Hematopoietic multipotent progenitor cell treated with erythropoietin and hydrocortisone succinate and interleukin-3 and kit ligand, for 17 days (in vitro differentiated cells): ENCODE data around the gene EIF2B2.
A peak's percentile ranks its signal among the peaks of the same experiment; 100 is the strongest.
"Not testable (repeated sequence)": the region's sequence is repeated elsewhere in the genome, so short reads cannot be mapped to it uniquely, and the experiment has no call there.

Experiments
- DNase-seq: peaks from one replicate; pipeline ENCODE4 v3.0.0-alpha.2; 2015; ENCODE audit warnings: low spot score

The EIF2B2 gene

DNA sequence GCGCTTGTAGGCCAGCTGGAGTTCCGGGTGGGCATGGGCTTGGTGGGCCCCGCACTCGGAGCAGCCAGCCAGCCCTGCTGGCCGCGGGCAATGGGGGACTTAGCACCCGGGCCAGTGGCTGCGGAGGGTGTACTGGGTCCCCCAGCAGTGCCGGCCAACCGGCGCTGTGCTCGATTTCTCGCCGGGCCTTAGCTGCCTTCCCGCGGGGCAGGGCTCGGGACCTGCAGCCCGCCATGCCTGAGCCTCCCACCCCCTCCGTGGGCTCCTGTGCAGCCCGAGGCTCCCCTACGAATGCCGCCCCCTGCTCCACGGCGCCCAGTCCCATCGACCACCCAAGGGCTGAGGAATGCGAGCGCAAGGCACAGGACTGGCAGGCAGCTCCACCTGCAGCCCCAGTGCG, 8.5 kb upstream of the EIF2B2 start:
- not testable (repeated sequence) for DNase-seq

- DNase-seq: not testable (repeated sequence)
These were observed 6.9 kb upstream of the EIF2B2 start for GRCh38 chr14:74995781-74996180.

- no peak for DNase-seq
These were observed 1.5 kb upstream of the EIF2B2 start for GRCh38 chr14:75001261-75001660.

GRCh38 chr14:75001899-75002298, 822 bp upstream of the EIF2B2 start:
- no peak for DNase-seq

GRCh38 chr14:75003250-75004027, 718 bp downstream of the EIF2B2 start:
- DNase-seq: peak; percentile 16

- DNase-seq: no peak
These were observed 2.6 kb downstream of the EIF2B2 start for GRCh38 chr14:75005357-75005756.

DNA sequence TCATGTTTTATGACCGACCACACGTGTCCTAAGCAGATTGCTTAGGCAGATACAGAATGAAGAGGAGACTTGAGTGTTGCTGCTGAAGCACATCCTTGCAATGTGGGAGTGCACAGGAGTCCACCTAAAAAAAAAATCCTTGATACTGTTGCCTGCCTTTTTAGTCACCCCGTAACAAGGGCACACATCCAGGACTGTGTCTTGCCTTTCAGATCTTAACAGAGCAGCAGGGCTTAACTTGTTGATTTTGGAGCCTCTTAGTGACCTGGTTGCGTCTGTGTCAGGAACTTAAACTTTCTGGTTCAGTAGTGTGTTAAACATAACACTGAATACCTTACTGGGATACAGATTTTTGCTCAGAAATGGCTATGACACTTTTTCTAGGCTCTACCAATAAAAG, 6.5 kb downstream of the EIF2B2 start:
- DNase-seq: no peak

GRCh38 chr14:75010472-75011093, 7.9 kb downstream of the EIF2B2 start:
- DNase-seq: no peak

GRCh38 chr14:75011356-75011994, 8.8 kb downstream of the EIF2B2 start:
- no peak for DNase-seq

DNA sequence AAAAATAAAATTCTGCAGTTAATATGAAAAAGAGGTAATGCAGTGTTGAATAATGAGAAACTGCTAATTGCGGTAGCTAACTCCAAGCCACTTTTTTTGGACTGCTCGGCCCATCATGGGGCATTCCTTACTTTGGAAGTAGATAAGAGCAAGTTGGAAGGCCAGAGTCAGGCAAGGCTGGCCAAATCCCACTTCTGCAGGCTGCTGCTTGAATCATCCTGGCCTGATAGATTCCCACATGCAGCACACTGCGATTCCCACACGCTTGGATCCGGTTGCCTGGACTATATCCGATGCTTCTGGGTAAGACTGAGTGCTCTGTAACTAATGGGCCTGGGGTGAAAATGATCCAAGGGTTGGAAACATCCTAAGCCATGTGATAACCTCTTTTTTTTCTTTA, 10.6 kb downstream of the EIF2B2 start:
- DNase-seq: no peak

DNA sequence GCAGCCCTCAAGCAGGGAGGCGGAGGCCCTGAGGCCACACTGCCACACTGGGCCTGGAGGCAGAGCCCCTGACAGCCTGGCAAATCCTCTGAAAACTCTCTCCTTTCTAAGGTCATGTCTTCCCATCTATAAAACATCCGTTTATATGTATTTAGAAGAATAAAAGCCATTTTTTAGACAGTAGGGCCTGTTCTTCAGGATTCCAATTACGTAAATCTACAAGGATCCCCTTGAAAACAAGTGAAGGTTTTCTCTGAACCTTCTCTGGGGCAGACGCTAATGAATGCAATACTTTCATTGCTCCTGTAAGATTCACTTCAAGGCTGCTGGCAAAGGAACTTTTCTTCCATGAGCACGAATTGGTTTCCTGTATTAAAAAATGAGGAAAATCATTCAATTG, 12.8 kb downstream of the EIF2B2 start:
- DNase-seq: no peak

- no peak for DNase-seq
These were observed 14.1 kb downstream of the EIF2B2 start for GRCh38 chr14:75016815-75017214.

DNA sequence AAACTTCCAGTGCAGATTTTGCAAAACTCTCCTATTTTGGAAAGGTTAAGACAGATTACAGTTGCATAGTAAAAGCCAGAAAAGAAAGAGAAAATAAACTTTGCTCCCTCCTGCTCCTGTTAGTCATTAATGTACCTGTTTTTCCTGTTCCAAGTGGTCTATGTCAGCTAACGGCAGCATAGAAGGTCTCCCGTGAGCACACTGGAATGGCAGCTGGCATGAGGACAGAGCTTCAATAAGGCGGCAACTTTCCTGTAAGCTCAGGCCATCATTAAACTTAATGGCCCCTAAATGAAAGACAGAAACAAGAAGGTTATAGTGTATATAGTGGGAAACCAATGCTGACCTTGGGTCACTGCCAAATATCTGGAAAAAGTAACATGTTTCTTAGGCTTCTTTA, 16.0 kb downstream of the EIF2B2 start:
- no peak for DNase-seq

DNA sequence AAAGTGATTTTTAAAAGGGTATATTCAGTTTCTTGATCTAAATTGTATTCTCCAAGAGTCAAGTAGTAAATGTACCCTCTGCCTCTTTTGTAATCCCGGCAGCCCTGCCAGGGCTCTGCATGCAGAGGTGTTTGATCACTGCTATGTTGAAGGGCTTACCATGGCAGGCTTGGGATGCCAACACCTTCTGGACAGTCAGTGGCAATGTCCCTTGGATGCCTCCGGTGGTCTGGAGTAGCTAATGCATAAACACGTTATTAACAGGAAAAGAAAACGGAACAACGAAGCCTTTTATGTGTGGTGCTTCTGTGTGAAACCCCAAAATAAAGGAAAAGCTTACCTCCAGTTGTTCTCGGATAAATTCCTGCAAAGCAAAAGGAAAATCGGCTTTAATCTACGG, 19.9 kb downstream of the EIF2B2 start:
- DNase-seq: peak; percentile 22

DNA sequence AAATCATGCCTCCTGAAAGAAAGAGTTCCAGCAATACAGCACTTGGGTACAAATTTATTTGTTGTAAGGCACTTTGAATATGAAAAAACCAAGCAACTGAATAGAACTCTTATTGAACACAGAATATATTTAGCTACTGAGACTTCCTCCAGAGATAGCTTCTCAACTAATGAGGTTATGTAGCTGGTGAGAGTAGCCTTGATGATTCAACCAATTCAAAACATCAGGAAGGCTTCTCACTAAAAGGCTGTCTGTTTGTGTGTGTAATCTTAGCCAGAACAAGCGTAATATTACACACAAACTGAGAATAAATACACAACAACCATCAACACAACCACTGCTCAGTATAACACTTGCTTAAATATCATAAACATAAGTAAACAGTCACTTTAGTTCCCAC, 20.4 kb downstream of the EIF2B2 start:
- no peak for DNase-seq

GRCh38 chr14:75025082-75025481, 22.4 kb downstream of the EIF2B2 start:
- no peak for DNase-seq

DNA sequence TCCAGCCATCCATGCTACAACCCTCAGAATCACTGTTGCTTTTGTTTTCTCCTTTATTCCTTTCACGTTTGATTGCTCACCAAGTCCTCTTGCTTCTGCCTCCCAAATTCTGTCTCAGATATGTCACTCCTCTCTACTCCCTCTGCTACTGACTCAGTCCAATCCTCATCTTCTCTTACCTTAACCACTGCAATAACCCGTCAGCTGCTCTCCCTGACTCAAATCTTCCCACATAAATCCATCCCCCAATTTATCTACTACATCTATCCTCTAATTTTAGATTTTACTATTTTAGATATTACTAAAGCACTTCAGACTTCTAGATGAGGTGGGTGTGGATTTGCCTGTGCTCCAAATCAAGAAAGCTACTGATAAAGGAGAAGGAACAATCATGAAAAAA, 23.2 kb downstream of the EIF2B2 start:
- DNase-seq: no peak

- no peak for DNase-seq
These were observed 27.4 kb downstream of the EIF2B2 start for GRCh38 chr14:75030147-75030546.

DNA sequence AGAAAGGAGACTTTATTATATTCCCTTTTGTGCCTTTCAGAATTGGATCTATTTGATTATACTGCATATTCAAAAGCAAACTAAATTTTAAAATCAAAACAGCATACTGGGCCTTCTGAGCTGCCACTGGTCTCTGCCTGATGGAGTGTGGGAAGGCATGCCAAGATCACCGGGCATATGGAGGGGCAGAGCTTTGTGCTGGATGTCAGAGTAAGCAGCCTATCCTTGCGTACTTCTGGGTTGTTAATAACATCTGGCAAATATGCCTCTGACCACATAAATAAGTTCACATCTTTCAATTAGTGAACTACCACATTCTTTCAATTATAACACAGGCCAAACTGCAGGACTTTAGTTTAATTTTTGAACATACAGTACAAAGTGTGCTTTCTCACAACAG, 30.2 kb downstream of the EIF2B2 start:
- no peak for DNase-seq

GRCh38 chr14:75040507-75040906, 37.8 kb downstream of the EIF2B2 start:
- DNase-seq: no peak

DNA sequence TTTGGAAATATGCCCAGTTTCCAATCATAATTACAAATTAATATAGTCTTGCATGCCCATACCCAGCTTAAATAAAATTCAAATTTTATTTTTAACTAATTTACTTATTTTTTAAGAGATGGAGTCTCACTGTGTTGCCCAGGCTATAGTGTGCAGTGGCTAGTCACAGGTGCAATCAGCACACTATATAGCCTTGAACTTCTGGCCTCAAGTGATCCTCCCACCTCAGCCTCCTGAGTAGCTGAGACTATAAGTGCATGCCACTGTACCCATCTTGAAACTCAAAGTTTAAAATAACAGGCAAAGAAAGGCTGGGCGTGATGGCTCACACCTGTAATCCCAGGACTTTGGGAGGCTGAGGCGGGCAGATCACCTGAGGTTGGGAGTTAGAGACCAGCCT, 38.2 kb downstream of the EIF2B2 start:
- no peak for DNase-seq

GRCh38 chr14:75041613-75042012, 38.9 kb downstream of the EIF2B2 start:
- no peak for DNase-seq

GRCh38 chr14:75042035-75042434, 39.3 kb downstream of the EIF2B2 start:
- no peak for DNase-seq
